ENCODE measurements around the gene STAB1. TPM values are rescaled to one million over a fixed set of nuclear protein-coding genes. Genes with fewer than 3 reads are reported as not detected.

Gene STAB1
- total RNA-seq, 1 experiment from 2014 or later: 0.33 TPM

DNA sequence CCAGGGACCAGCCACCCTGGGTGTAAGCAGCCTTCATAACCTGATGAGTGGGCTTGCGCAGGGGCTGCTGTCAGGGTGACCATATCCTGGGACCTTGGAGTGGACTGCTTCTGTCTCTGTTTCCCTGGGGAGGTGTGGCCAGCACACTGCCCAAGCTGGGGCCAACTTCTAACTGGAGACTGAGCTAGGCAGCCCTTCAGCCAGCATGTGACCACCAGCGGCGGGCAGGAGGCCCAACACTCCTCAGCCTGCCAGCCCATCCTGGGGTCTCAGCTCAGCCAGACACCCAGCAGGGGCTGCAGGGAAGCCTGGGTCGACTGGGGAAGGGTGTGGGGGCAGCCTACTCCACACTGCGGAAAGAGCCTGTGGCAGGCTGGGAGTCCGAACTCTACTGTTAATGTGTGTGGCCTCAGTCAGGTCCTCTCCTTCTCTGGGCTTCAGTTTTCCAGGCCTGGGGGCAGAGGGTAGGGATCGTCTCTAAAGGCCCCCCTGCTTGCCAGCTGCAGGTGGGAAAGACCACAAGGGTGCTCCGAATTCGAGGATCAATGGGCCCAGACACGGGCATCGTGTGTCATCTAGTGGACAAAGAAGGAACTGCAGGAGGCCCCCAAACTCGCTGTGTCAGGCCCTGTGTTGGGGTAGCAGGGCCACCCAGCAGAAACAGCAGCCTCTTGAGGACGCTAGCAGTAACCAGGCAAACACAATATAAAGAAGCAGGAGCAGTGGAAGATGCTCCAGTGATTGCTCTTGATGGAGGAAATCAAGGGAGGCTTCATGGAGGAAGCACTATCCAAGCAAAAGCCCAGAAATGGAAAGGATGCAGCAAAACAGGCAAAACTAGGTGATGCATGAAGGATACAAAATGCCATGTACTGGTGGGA, 48.3 kb upstream of the STAB1 start:
- CTCF ChIA-PET: interaction anchor here (0.6 to 1.5 kb wide), 3 partner anchors 21 to 35 kb away, joined by 3 to 7 read pairs (median 4); no protein-coding TSS in a partner anchor
- H2AFZ ChIP-seq (ENCODE audit: low read length): peak overlapping the region; percentile 41; the same call in 1 of the 2 replicates

DNA sequence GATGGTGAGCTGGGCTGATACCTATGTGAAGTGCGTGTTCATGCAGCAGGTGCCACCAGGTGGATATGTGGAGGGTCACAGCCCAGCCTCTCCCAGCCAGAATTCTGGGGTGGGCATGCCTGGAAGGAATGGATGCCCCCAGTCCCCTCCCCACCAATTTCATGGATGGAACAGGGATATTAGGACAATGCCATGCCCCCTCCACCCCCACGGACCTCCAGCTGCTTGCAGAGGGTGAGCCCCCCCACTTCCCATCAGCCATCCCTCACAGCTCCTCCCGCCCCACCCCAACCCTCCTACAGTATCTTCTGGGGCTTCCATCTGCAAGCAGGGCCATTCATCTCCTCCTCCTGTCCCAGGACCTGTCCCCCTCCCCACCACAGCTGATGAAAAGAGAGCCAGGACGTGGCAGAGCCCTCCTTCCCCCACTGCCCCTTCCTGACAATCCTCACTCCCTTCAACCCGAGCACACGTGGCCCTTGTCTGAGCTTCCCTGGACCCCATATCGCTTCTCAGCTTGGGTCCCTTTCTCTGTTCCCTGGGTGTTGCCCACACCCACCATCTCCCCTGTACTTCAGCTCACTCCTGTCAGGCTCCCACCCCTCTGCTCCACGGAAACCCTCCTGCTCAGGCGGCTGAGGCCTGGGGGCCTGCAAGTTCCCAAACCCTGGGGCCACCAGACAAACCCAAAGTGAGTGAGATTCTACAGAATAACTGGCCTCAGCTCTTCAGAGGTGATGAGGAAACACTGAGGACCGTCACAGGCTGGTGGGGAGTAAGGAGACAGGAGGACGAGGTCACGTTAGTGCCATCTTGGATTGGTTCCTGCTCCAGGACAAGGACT, 47.4 kb upstream of the STAB1 start:
- DNase-seq (no peak), ATAC-seq (no peak)
- Histone ChIP-seq H3K36me3 (ENCODE audit: low read depth, low read length) (no peaks in the 10 kb centered on the region), H3K9me2 (replicated peaks; ENCODE audit: low read length) (no peaks in the 10 kb centered on the region), H3K27ac (ENCODE audit: low read length) (no peak overlapping the region), H2AFZ (ENCODE audit: low read length) (no peak overlapping the region), H3K4me1 (ENCODE audit: insufficient read depth, low read length) (peaks cover 6% of the 10 kb centered on the region), H3K9me3 (ENCODE audit: low read length) (no peaks in the 10 kb centered on the region), H3K27me3 (ENCODE audit: low read length) (no peaks in the 10 kb centered on the region), H3K4me2 (ENCODE audit: low read length) (no peak overlapping the region), H3K9ac (ENCODE audit: low read length) (no peak overlapping the region), H3K79me2 (ENCODE audit: low read length) (no peaks in the 10 kb centered on the region), H4K20me1 (ENCODE audit: low read length) (no peaks in the 10 kb centered on the region), H3K4me3 (ENCODE audit: low read length) (no peak overlapping the region), H3F3A (ENCODE audit: low read length, unreplicated experiment) (no peaks in the 10 kb centered on the region)
- TF ChIP-seq EZH2phosphoT487 (IDR thresholded peaks at IDR 0.05; ENCODE audit: borderline replicate concordance, low read length) (no peak), EZH2 (IDR thresholded peaks at IDR 0.05; ENCODE audit: low read length, unreplicated experiment) (no peak)
- TF ChIP-seq, protein P1, sequence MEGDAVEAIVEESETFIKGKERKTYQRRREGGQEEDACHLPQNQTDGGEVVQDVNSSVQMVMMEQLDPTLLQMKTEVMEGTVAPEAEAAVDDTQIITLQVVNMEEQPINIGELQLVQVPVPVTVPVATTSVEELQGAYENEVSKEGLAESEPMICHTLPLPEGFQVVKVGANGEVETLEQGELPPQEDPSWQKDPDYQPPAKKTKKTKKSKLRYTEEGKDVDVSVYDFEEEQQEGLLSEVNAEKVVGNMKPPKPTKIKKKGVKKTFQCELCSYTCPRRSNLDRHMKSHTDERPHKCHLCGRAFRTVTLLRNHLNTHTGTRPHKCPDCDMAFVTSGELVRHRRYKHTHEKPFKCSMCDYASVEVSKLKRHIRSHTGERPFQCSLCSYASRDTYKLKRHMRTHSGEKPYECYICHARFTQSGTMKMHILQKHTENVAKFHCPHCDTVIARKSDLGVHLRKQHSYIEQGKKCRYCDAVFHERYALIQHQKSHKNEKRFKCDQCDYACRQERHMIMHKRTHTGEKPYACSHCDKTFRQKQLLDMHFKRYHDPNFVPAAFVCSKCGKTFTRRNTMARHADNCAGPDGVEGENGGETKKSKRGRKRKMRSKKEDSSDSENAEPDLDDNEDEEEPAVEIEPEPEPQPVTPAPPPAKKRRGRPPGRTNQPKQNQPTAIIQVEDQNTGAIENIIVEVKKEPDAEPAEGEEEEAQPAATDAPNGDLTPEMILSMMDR (conservative IDR thresholded peaks at IDR 0.05; ENCODE audit: low read depth, low read length): no peak
- ChIA-PET POLR2A (ENCODE audit: unreplicated experiment) (no interaction called here), CTCF (interaction anchor here (1.5 kb wide), 1 partner anchor 35 kb away, joined by 4 read pairs; no protein-coding TSS in a partner anchor)
- intact Hi-C loops (cut with micrococcal nuclease): loop anchor here (1.0 kb wide), 2 partner anchors 19 to 35 kb away; no protein-coding TSS in a partner anchor
- BruUV-seq (replicated peaks): no TSS peak

More for the DNA sequence above, 48.3 kb upstream of the STAB1 start:
- no peak overlapping the region for H3K4me2 ChIP-seq (ENCODE audit: low read length)
- POLR2A ChIA-PET (ENCODE audit: unreplicated experiment): no interaction called here
- TF ChIP-seq, protein P1 (conservative IDR thresholded peaks at IDR 0.05; ENCODE audit: low read depth, low read length): peak; percentile 98
- TF ChIP-seq EZH2phosphoT487 (IDR thresholded peaks at IDR 0.05; ENCODE audit: borderline replicate concordance, low read length): no peak
- no peaks in the 10 kb centered on the region for H3F3A ChIP-seq (ENCODE audit: low read length, unreplicated experiment)
- intact Hi-C loops (cut with micrococcal nuclease): loop anchor here (1.0 kb wide), 2 partner anchors 19 to 35 kb away; no protein-coding TSS in a partner anchor
- no peak overlapping the region for H3K4me3 ChIP-seq (ENCODE audit: low read length)
- no peaks in the 10 kb centered on the region for H3K79me2 ChIP-seq (ENCODE audit: low read length)
- no peak overlapping the region for H3K9ac ChIP-seq (ENCODE audit: low read length)
- H3K4me1 ChIP-seq (ENCODE audit: insufficient read depth, low read length): peaks cover 6% of the 10 kb centered on the region
- no peaks in the 10 kb centered on the region for H3K27me3 ChIP-seq (ENCODE audit: low read length)
- H4K20me1 ChIP-seq (ENCODE audit: low read length): no peaks in the 10 kb centered on the region
- no TSS peak for BruUV-seq (replicated peaks)
- no peaks in the 10 kb centered on the region for H3K9me3 ChIP-seq (ENCODE audit: low read length)
- H3K27ac ChIP-seq (ENCODE audit: low read length): no peak overlapping the region
- H3K9me2 ChIP-seq (replicated peaks; ENCODE audit: low read length): no peaks in the 10 kb centered on the region
- ATAC-seq: peak; percentile 44
- no peaks in the 10 kb centered on the region for H3K36me3 ChIP-seq (ENCODE audit: low read depth, low read length)
- DNase-seq: peak; percentile 80

All from PC-3 (cell line).